RWPE2 (cell line): Measurements from ENCODE around the gene CEBPA.

Experiments used
- ATAC-seq: fragments of 200-7000 bp; cut with Tn5 transposase; 3 replicates; pipeline ENCODE4 v1.9.1; 2021; ENCODE audit warnings: low read depth
- DNase-seq: peaks from one replicate; pipeline ENCODE4 v3.0.0-alpha.2; 2020; ENCODE audit warnings: low spot score
- H3K27ac ChIP-seq: fragments of 450-650 bp; 2 replicates; pipeline ENCODE4 v1.5.1; 2017; ENCODE audit warnings: mild to moderate bottlenecking; ENCODE audit not compliant: poor library complexity, severe bottlenecking
- H3K27me3 ChIP-seq: fragments of 250-450 bp; sonication (Bioruptor Pico); 2 replicates; pipeline ENCODE4 v1.5.1; 2021; ENCODE audit warnings: mild to moderate bottlenecking, moderate library complexity; ENCODE audit not compliant: insufficient read depth, poor library complexity, severe bottlenecking
- H3K36me3 ChIP-seq: fragments of 250-450 bp; sonication (Bioruptor Pico); 2 replicates; pipeline ENCODE4 v1.5.1; 2020; ENCODE audit warnings: low read depth, mild to moderate bottlenecking, moderate library complexity
- H3K4me1 ChIP-seq: fragments of 250-450 bp; sonication (Bioruptor Pico); 2 replicates; pipeline ENCODE4 v1.5.1; 2021; ENCODE audit warnings: mild to moderate bottlenecking, moderate library complexity; ENCODE audit not compliant: insufficient read depth, poor library complexity, severe bottlenecking
- H3K4me3 ChIP-seq: fragments of 250-450 bp; sonication (Bioruptor Pico); 2 replicates; pipeline ENCODE4 v1.5.1; 2021; ENCODE audit warnings: mild to moderate bottlenecking, moderate library complexity; ENCODE audit not compliant: severe bottlenecking
- H3K9me3 ChIP-seq: fragments of 250-450 bp; sonication (Bioruptor Pico); 2 replicates; pipeline ENCODE4 v1.5.1; 2021; ENCODE audit warnings: mild to moderate bottlenecking, moderate library complexity; ENCODE audit not compliant: severe bottlenecking
- TF ChIP-seq, protein P1 (sequence below): fragments of 450-650 bp; IDR thresholded peaks from one replicate; pipeline ENCODE4 v1.5.1; 2017; ENCODE audit warnings: mild to moderate bottlenecking, moderate library complexity; ENCODE audit not compliant: poor library complexity, severe bottlenecking

Gene CEBPA

DNA sequence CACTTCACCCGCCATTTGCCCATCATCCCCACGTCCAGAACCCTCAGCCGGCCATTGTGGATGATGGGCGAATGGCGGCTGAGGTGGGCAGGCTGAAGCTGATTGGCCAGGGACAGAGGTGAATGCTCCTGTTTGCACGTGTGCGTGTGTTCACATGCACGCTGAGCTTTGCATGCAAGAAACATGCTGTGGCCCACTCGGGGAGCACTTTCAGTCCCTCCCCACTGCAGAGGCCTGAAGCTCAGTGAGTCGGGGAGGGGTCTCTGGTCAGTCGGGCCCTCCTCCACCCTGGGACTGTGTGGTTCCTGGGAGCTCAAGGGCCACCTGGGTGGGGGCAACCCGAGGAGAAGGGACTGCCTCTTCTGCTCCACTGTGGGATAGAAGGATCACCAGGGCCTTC is 24.9 kb downstream of the CEBPA start:
- H3K27ac ChIP-seq = no peak overlapping the region
- TF ChIP-seq, protein P1, sequence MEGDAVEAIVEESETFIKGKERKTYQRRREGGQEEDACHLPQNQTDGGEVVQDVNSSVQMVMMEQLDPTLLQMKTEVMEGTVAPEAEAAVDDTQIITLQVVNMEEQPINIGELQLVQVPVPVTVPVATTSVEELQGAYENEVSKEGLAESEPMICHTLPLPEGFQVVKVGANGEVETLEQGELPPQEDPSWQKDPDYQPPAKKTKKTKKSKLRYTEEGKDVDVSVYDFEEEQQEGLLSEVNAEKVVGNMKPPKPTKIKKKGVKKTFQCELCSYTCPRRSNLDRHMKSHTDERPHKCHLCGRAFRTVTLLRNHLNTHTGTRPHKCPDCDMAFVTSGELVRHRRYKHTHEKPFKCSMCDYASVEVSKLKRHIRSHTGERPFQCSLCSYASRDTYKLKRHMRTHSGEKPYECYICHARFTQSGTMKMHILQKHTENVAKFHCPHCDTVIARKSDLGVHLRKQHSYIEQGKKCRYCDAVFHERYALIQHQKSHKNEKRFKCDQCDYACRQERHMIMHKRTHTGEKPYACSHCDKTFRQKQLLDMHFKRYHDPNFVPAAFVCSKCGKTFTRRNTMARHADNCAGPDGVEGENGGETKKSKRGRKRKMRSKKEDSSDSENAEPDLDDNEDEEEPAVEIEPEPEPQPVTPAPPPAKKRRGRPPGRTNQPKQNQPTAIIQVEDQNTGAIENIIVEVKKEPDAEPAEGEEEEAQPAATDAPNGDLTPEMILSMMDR = no peak
- ATAC-seq = no peak

DNA sequence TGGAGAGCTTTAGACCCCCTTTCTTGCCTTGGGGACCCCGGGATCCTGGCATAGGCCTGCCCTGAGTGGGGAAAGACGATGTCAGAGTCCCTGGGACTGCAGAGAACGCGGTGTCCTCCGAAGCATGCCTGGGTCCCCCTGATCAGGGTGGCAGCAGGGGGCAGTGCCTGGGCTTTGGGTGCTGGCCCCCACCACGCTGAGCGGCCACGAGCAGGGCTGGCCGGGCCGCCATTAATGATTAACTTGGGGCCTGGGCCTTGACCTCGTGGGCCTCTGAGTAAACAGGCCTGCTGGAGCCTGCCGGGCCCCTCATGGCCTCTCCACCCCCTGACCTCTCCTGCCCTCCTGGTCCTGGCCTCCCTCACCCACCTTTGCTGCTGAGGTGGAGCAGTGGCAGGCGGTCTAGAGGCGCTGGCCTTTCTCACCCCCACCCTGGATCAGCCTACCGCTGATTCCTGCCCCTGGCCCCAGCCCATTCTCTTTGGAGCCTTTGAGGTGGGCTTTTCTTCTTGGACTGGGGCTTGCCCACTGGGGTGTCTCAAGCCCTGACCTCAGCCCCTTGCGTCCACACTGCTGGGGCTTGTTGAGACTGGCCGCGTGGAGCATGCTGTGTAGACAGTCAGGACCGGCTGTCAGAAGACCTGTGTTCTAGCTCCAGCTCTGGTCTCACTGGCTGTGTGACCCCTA is 26.3 kb downstream of the CEBPA start:
- no peak overlapping the region for H3K4me3 ChIP-seq
- H3K4me1 ChIP-seq = peaks cover 10% of the 10 kb centered on the region
- DNase-seq (no peak), ATAC-seq (no peak)
- H3K36me3 ChIP-seq = no peaks in the 10 kb centered on the region
- no peaks in the 10 kb centered on the region for H3K9me3 ChIP-seq
- H3K27me3 ChIP-seq = no peaks in the 10 kb centered on the region
- TF ChIP-seq, protein P1 = no peak
- H3K27ac ChIP-seq = no peak overlapping the region

More for the DNA sequence above, 24.9 kb downstream of the CEBPA start:
- H3K4me1 ChIP-seq = peaks cover 10% of the 10 kb centered on the region
- no peak for DNase-seq
- H3K36me3 ChIP-seq = no peaks in the 10 kb centered on the region
- H3K9me3 ChIP-seq = no peaks in the 10 kb centered on the region
- H3K27me3 ChIP-seq = no peaks in the 10 kb centered on the region
- H3K4me3 ChIP-seq = no peak overlapping the region

DNA sequence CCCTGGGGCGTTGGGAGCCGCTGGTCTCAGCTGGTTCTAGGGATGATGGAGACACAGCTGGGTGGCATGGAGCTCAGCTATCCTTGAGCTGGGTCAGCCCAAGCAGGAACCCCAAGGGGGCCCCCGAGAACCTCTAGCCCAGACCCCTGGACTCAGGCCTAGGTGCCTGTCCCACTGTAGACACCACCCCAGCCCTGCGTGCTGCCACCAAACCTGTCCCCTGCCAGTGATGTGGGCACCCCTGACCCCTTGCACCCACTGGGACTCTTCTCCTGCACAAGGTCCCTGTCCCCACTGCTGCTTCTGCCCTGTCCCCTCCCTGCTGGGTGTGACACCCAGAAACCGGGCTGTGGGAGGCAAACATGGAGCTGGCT is 26.8 kb downstream of the CEBPA start:
- Histone ChIP-seq H3K36me3 (no peaks in the 10 kb centered on the region), H3K27me3 (no peaks in the 10 kb centered on the region), H3K4me1 (peaks cover 10% of the 10 kb centered on the region), H3K27ac (no peak overlapping the region), H3K9me3 (no peaks in the 10 kb centered on the region), H3K4me3 (no peak overlapping the region)
- TF ChIP-seq, protein P1 = no peak
- DNase-seq (no peak), ATAC-seq (no peak)

DNA sequence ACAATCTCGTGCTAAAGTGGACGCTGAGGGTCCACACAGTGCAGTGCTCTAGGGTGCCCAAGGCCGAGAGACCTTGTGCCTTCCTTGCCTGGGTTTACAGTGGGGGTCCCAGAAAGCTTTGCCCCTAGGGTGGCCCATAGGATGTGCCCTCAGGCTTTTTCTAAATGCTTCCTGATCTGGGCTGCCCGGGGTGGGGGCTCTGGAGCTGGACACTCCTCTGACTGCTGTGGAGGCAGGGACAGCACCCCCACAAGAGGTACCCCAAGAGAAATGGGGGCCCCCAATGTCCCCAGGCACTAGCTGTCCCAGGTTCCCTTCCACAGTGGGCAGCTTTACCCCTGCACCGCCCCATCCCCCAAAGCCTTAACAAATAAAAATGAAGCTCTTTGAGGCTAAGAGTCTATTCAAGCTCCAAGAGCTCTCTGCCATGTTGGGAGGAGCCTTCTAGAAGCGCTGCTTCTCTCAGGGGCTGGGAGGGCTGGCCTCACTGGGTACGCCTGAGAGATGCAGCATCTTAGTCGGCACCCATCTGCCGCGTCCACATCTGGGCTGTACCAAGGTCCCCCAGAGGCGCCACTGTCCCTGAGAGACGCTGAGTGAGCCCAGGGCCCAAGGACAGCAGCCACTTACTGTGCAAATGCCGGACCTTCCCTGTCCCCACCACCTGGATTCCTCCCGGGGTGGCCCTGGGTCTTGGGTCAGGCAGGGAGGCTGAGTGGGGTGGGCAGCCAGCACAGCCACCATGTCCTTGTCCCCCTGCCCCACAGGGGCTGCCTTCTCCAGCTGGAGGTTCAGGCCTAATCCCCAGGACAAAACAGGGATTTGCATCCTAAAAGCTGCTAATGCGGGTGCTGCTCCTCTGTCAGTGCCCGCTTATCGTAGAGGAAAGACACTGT is 27.4 kb downstream of the CEBPA start:
- no peaks in the 10 kb centered on the region for H3K27me3 ChIP-seq
- ATAC-seq = no peak
- H3K9me3 ChIP-seq = no peaks in the 10 kb centered on the region
- DNase-seq = no peak
- H3K4me3 ChIP-seq = no peak overlapping the region
- no peaks in the 10 kb centered on the region for H3K36me3 ChIP-seq
- TF ChIP-seq, protein P1 = no peak
- no peak overlapping the region for H3K27ac ChIP-seq
- peaks cover 10% of the 10 kb centered on the region for H3K4me1 ChIP-seq
